GM12878 (cell line): ENCODE results near the gene WSCD1. TPM values are rescaled to one million over a fixed set of nuclear protein-coding genes. Genes with fewer than 3 reads are reported as not detected.

Experiments used
- BCL11A ChIP-seq: IDR thresholded peaks from 2 replicates; pipeline ENCODE4 v1.6.1; 2011; ENCODE audit warnings: low read depth, low read length
- CREM ChIP-seq: IDR thresholded peaks from 2 replicates; pipeline ENCODE4 v1.6.1; 2014; ENCODE audit warnings: antibody characterized with exemption, low read depth
- EGR1 ChIP-seq, 2 experiments: IDR thresholded peaks; 1 replicate in 1 of 2; 2 replicates in 1 of 2; pipeline ENCODE4 v1.6.1; 2011 to 2012; ENCODE audit warnings: low read depth in 2 of 2, low read length in 2 of 2, borderline replicate concordance in 1 of 2, mild to moderate bottlenecking in 1 of 2, moderate library complexity in 1 of 2
- FOXK2 ChIP-seq: fragments of 450-650 bp; IDR thresholded peaks from 2 replicates; pipeline ENCODE4 v1.6.1; 2017; ENCODE audit warnings: mild to moderate bottlenecking, moderate library complexity
- FOXM1 ChIP-seq: IDR thresholded peaks from 2 replicates; pipeline ENCODE4 v1.6.1; 2012; ENCODE audit warnings: low read depth, mild to moderate bottlenecking, inconsistent platforms, low read length, moderate library complexity
- HCFC1 ChIP-seq: fragments of 150-350 bp; IDR thresholded peaks from 2 replicates; pipeline ENCODE4 v1.6.1; 2014; ENCODE audit warnings: low read length
- JUND ChIP-seq: IDR thresholded peaks from 2 replicates; pipeline ENCODE4 v1.6.1; 2012; ENCODE audit warnings: low read depth, mild to moderate bottlenecking, low read length, improper control_type of control experiment, moderate library complexity
- KAT2A ChIP-seq: conservative IDR thresholded peaks from 2 replicates; pipeline ENCODE4 v1.6.1; 2011; ENCODE audit warnings: low read depth, low read length; ENCODE audit not compliant: control insufficient read depth
- KLF5 ChIP-seq: fragments of 450-650 bp; IDR thresholded peaks from 2 replicates; pipeline ENCODE4 v1.6.1; 2014; ENCODE audit warnings: mild to moderate bottlenecking; ENCODE audit not compliant: partially characterized antibody
- MEF2A ChIP-seq: IDR thresholded peaks from 2 replicates; pipeline ENCODE4 v1.6.1; 2011; ENCODE audit warnings: low read depth, mild to moderate bottlenecking, low read length, moderate library complexity; ENCODE audit not compliant: insufficient read depth
- MYC ChIP-seq: IDR thresholded peaks from 2 replicates; pipeline ENCODE4 v1.6.1; 2011; ENCODE audit warnings: mild to moderate bottlenecking, low read length, moderate library complexity, inconsistent platforms; ENCODE audit not compliant: insufficient read depth, insufficient replicate concordance, insufficient read length, severe bottlenecking
- RB1 ChIP-seq: fragments of 450-650 bp; formaldehyde crosslinking; IDR thresholded peaks from 2 replicates; pipeline ENCODE4 v1.6.1; 2017; ENCODE audit warnings: mild to moderate bottlenecking, borderline replicate concordance
- RBBP5 ChIP-seq: fragments of 200-600 bp; sonication (generic); conservative IDR thresholded peaks from 2 replicates; pipeline ENCODE4 v1.6.1; 2016
- SMC3 ChIP-seq: IDR thresholded peaks from 2 replicates; pipeline ENCODE4 v1.6.1; 2011; ENCODE audit warnings: low read length, improper control_type of control experiment, borderline replicate concordance
- SUPT20H ChIP-seq: IDR thresholded peaks from 2 replicates; pipeline ENCODE4 v1.6.1; 2011; ENCODE audit warnings: low read depth, mild to moderate bottlenecking, low read length, moderate library complexity, borderline replicate concordance; ENCODE audit not compliant: control insufficient read depth
- WRNIP1 ChIP-seq: IDR thresholded peaks from 2 replicates; pipeline ENCODE4 v1.6.1; 2011; ENCODE audit warnings: low read depth, low read length, improper control_type of control experiment, borderline replicate concordance
- ZBED1 ChIP-seq: IDR thresholded peaks from 2 replicates; pipeline ENCODE4 v1.6.1; 2016; ENCODE audit warnings: borderline replicate concordance
- ZNF207 ChIP-seq: fragments of 450-650 bp; IDR thresholded peaks from 2 replicates; pipeline ENCODE4 v1.6.1; 2014; ENCODE audit warnings: antibody characterized with exemption, mild to moderate bottlenecking, borderline replicate concordance
- polyA plus RNA-seq, 11 experiments: library from polyadenylated mRNA; depleted of rRNA in 4 of 11; unstranded in 6 of 11; stranded (reverse) in 5 of 11; fragments of >200 nt; fragmentation: Nextera tagmentation in 4 of 11; fragmentation: Illumina TruSeq in 1 of 11; extraction: Ambion mirVana in 4 of 11; extraction: Trizol in 1 of 11; gene quantifications; 1 replicate in 1 of 11; 2 replicates in 10 of 11; pipeline versions ENCODE4 v1.2.1 to v1.2.3, GENCODE V29; 2011 to 2016; ENCODE audit warnings: inconsistent platforms in 2 of 11, missing spikeins in 2 of 11, low read depth in 1 of 11
- total RNA-seq, 4 experiments: library from RNA; depleted of rRNA in 3 of 4; stranded (reverse); fragments of >200 nt in 3 of 4; fragmentation: Illumina TruSeq in 1 of 4; extraction: Trizol in 1 of 4; gene quantifications; 2 replicates each; pipeline versions ENCODE4 v1.2.1 to v1.2.3, GENCODE V29; 2013 to 2021
- TF ChIP-seq, protein P1 (sequence below): fragments of 450-650 bp; formaldehyde crosslinking; IDR thresholded peaks from 2 replicates; pipeline ENCODE4 v1.5.0; 2022; ENCODE audit warnings: mild to moderate bottlenecking, missing genetic modification characterization
- TF ChIP-seq, protein P2 (sequence below): fragments of 450-650 bp; conservative IDR thresholded peaks from 2 replicates; pipeline ENCODE4 v1.6.1; 2017; ENCODE audit warnings: mild to moderate bottlenecking, moderate library complexity
- TF ChIP-seq, protein P3 (sequence below): IDR thresholded peaks from 2 replicates; pipeline ENCODE4 v1.6.1; 2012; ENCODE audit warnings: low read depth, low read length, improper control_type of control experiment
- TF ChIP-seq, protein P4 (sequence below): IDR thresholded peaks from 2 replicates; pipeline ENCODE4 v1.6.1; 2011; ENCODE audit warnings: borderline replicate concordance, low read depth, mild to moderate bottlenecking, moderate library complexity, mixed read lengths, low read length; ENCODE audit not compliant: insufficient read depth; ENCODE audit errors: extremely low read length
- TF ChIP-seq, protein P5 (sequence below): fragments of 450-650 bp; IDR thresholded peaks from 2 replicates; pipeline ENCODE4 v1.6.1; 2017; ENCODE audit warnings: mild to moderate bottlenecking, low read depth, inconsistent platforms; ENCODE audit not compliant: poor library complexity, severe bottlenecking

WSCD1 gene
- total and polyA plus RNA-seq, 10 of the 15 experiments (the other 5 are each of a cell fraction or from before 2014, with no cell fraction given): 0.01 to 0.16 TPM; not detected in 8

DNA sequence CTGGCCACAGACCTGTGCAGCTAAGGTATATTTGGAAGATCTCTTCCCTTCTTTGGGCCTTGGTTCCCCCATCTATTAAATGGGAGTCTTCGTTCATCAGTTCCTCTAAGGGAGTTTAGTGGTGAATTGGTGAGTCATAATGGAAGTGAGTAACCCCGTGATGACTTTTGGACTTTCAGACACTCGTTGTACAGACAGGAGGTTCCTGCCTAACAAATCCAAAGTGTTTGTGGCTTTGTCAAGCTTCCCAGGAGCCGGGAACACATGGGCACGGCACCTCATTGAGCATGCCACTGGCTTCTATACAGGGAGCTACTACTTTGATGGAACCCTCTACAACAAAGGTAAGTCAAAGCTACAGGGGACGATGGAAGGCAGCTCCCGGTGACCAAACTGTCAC, 40.4 kb downstream of the WSCD1 start (continued):
- TF ChIP-seq WRNIP1: no peak
- TF ChIP-seq SUPT20H: no peak
- TF ChIP-seq, protein P1, sequence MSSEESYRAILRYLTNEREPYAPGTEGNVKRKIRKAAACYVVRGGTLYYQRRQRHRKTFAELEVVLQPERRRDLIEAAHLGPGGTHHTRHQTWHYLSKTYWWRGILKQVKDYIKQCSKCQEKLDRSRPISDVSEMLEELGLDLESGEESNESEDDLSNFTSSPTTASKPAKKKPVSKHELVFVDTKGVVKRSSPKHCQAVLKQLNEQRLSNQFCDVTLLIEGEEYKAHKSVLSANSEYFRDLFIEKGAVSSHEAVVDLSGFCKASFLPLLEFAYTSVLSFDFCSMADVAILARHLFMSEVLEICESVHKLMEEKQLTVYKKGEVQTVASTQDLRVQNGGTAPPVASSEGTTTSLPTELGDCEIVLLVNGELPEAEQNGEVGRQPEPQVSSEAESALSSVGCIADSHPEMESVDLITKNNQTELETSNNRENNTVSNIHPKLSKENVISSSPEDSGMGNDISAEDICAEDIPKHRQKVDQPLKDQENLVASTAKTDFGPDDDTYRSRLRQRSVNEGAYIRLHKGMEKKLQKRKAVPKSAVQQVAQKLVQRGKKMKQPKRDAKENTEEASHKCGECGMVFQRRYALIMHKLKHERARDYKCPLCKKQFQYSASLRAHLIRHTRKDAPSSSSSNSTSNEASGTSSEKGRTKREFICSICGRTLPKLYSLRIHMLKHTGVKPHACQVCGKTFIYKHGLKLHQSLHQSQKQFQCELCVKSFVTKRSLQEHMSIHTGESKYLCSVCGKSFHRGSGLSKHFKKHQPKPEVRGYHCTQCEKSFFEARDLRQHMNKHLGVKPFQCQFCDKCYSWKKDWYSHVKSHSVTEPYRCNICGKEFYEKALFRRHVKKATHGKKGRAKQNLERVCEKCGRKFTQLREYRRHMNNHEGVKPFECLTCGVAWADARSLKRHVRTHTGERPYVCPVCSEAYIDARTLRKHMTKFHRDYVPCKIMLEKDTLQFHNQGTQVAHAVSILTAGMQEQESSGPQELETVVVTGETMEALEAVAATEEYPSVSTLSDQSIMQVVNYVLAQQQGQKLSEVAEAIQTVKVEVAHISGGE (CRISPR knock-in tag): no peak
- no peak for TF ChIP-seq SMC3
- TF ChIP-seq HCFC1: no peak
- no peak for TF ChIP-seq KAT2A
- TF ChIP-seq FOXK2: no peak
- TF ChIP-seq RBBP5: no peak
- peak; percentile 60; the same call in 1 of the 2 replicates for TF ChIP-seq JUND
- 0 out of 2 replicates have a peak, but pooled peaks have one; percentile 34 for TF ChIP-seq BCL11A
- no peak for TF ChIP-seq EGR1 (IDR thresholded peaks at IDR 0.05; ENCODE audit: borderline replicate concordance in 1 of 2, low read depth in 2 of 2, low read length in 2 of 2)
- TF ChIP-seq CREM: no peak
- TF ChIP-seq KLF5: no peak
- TF ChIP-seq, protein P2, sequence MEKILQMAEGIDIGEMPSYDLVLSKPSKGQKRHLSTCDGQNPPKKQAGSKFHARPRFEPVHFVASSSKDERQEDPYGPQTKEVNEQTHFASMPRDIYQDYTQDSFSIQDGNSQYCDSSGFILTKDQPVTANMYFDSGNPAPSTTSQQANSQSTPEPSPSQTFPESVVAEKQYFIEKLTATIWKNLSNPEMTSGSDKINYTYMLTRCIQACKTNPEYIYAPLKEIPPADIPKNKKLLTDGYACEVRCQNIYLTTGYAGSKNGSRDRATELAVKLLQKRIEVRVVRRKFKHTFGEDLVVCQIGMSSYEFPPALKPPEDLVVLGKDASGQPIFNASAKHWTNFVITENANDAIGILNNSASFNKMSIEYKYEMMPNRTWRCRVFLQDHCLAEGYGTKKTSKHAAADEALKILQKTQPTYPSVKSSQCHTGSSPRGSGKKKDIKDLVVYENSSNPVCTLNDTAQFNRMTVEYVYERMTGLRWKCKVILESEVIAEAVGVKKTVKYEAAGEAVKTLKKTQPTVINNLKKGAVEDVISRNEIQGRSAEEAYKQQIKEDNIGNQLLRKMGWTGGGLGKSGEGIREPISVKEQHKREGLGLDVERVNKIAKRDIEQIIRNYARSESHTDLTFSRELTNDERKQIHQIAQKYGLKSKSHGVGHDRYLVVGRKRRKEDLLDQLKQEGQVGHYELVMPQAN: no peak
- TF ChIP-seq, protein P3, sequence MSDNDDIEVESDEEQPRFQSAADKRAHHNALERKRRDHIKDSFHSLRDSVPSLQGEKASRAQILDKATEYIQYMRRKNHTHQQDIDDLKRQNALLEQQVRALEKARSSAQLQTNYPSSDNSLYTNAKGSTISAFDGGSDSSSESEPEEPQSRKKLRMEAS: no peak
- TF ChIP-seq, protein P4, sequence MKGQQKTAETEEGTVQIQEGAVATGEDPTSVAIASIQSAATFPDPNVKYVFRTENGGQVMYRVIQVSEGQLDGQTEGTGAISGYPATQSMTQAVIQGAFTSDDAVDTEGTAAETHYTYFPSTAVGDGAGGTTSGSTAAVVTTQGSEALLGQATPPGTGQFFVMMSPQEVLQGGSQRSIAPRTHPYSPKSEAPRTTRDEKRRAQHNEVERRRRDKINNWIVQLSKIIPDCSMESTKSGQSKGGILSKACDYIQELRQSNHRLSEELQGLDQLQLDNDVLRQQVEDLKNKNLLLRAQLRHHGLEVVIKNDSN: no peak
- no peak for TF ChIP-seq ZBED1
- TF ChIP-seq MEF2A: no peak
- TF ChIP-seq RB1: no peak
- TF ChIP-seq, protein P5, sequence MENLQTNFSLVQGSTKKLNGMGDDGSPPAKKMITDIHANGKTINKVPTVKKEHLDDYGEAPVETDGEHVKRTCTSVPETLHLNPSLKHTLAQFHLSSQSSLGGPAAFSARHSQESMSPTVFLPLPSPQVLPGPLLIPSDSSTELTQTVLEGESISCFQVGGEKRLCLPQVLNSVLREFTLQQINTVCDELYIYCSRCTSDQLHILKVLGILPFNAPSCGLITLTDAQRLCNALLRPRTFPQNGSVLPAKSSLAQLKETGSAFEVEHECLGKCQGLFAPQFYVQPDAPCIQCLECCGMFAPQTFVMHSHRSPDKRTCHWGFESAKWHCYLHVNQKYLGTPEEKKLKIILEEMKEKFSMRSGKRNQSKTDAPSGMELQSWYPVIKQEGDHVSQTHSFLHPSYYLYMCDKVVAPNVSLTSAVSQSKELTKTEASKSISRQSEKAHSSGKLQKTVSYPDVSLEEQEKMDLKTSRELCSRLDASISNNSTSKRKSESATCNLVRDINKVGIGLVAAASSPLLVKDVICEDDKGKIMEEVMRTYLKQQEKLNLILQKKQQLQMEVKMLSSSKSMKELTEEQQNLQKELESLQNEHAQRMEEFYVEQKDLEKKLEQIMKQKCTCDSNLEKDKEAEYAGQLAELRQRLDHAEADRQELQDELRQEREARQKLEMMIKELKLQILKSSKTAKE: no peak
- no peak for TF ChIP-seq MYC
- TF ChIP-seq ZNF207: no peak
- TF ChIP-seq FOXM1: no peak
